H9 (cell line): ENCODE data around the gene TSFM. TPM values are rescaled to one million over a fixed set of nuclear protein-coding genes. Genes with fewer than 3 reads are reported as not detected.

Experiments used
- DNase-seq: peaks from one replicate; pipeline ENCODE4 v3.0.0-alpha.2; 2017
- H2AFZ ChIP-seq: one replicate; pipeline ENCODE4 v1.6.1; 2013; ENCODE audit warnings: mild to moderate bottlenecking, low read length, control low read depth, moderate library complexity
- H2AK5ac ChIP-seq: 2 replicates; pipeline ENCODE4 v1.6.1; 2013; ENCODE audit warnings: low read length, control low read depth, mixed read lengths; ENCODE audit not compliant: insufficient read length
- H2BK120ac ChIP-seq: one replicate; pipeline ENCODE4 v1.6.1; 2013; ENCODE audit warnings: low read depth, mild to moderate bottlenecking, low read length, control low read depth, inconsistent platforms; ENCODE audit not compliant: poor library complexity, severe bottlenecking
- H2BK12ac ChIP-seq: 2 replicates; pipeline ENCODE4 v1.6.1; 2013; ENCODE audit warnings: low read length, control low read depth, mixed read lengths, low read depth; ENCODE audit not compliant: insufficient read length
- H2BK15ac ChIP-seq: 2 replicates; pipeline ENCODE4 v1.6.1; 2013; ENCODE audit warnings: low read depth, low read length, control low read depth
- H2BK20ac ChIP-seq: one replicate; pipeline ENCODE4 v1.6.1; 2013; ENCODE audit warnings: low read depth, mild to moderate bottlenecking, low read length, control low read depth, inconsistent platforms; ENCODE audit not compliant: poor library complexity, severe bottlenecking
- H2BK5ac ChIP-seq: 2 replicates; pipeline ENCODE4 v1.6.1; 2013; ENCODE audit warnings: low read length, control low read depth, mixed read lengths; ENCODE audit not compliant: insufficient read length
- H3K14ac ChIP-seq: 2 replicates; pipeline ENCODE4 v1.6.1; 2013; ENCODE audit warnings: low read length, control low read depth; ENCODE audit not compliant: insufficient read depth
- H3K18ac ChIP-seq: 2 replicates; pipeline ENCODE4 v1.6.1; 2013; ENCODE audit warnings: low read depth, mild to moderate bottlenecking, mixed read lengths, low read length, control low read depth; ENCODE audit not compliant: insufficient read length
- H3K23ac ChIP-seq: 2 replicates; pipeline ENCODE4 v1.6.1; 2013; ENCODE audit warnings: low read length, control low read depth, mixed read lengths, low read depth; ENCODE audit not compliant: insufficient read length
- H3K23me2 ChIP-seq: 2 replicates; pipeline ENCODE4 v1.6.1; 2013; ENCODE audit warnings: low read depth, mild to moderate bottlenecking, mixed read lengths, low read length, control low read depth; ENCODE audit not compliant: insufficient read length, poor library complexity, severe bottlenecking
- H3K27ac ChIP-seq: 2 replicates; pipeline ENCODE4 v1.5.1; 2013; ENCODE audit warnings: low read length, control low read depth, mixed read lengths, low read depth; ENCODE audit not compliant: insufficient read length
- H3K27me3 ChIP-seq: 2 replicates; pipeline ENCODE4 v1.6.1; 2013; ENCODE audit warnings: low read length, control low read depth, inconsistent platforms; ENCODE audit not compliant: insufficient read depth
- H3K4ac ChIP-seq: 2 replicates; pipeline ENCODE4 v1.6.1; 2013; ENCODE audit warnings: low read depth, mild to moderate bottlenecking, control low read depth, inconsistent platforms, low read length, moderate library complexity
- H3K4me1 ChIP-seq: 2 replicates; pipeline ENCODE4 v1.6.1; 2013; ENCODE audit warnings: low read length, control low read depth, inconsistent platforms; ENCODE audit not compliant: insufficient read depth
- H3K4me2 ChIP-seq: 2 replicates; pipeline ENCODE4 v1.6.1; 2013; ENCODE audit warnings: low read length, control low read depth, mixed read lengths; ENCODE audit not compliant: insufficient read length, insufficient read depth
- H3K56ac ChIP-seq: 2 replicates; pipeline ENCODE4 v1.6.1; 2013; ENCODE audit warnings: low read depth, mild to moderate bottlenecking, mixed read lengths, low read length, control low read depth; ENCODE audit not compliant: insufficient read length
- H3K79me1 ChIP-seq: 2 replicates; pipeline ENCODE4 v1.6.1; 2013; ENCODE audit warnings: low read depth, mild to moderate bottlenecking, moderate library complexity, low read length, control low read depth, inconsistent platforms; ENCODE audit not compliant: insufficient read depth, poor library complexity, severe bottlenecking
- H3K79me2 ChIP-seq: 2 replicates; pipeline ENCODE4 v1.6.1; 2013; ENCODE audit warnings: low read length, control low read depth, inconsistent platforms; ENCODE audit not compliant: insufficient read depth
- H3K9ac ChIP-seq: 2 replicates; pipeline ENCODE4 v1.6.1; 2013; ENCODE audit warnings: low read length, control low read depth, mixed read lengths; ENCODE audit not compliant: insufficient read length; ENCODE audit errors: extremely low read depth
- H3K9me3 ChIP-seq: one replicate; pipeline ENCODE4 v1.6.1; 2013; ENCODE audit warnings: low read depth, low read length, inconsistent platforms; ENCODE audit not compliant: control insufficient read depth
- H3T11ph ChIP-seq: one replicate; pipeline ENCODE4 v1.6.1; 2013; ENCODE audit warnings: mild to moderate bottlenecking, low read length, control low read depth, inconsistent platforms
- H4K20me1 ChIP-seq: one replicate; pipeline ENCODE4 v1.6.1; 2013; ENCODE audit not compliant: control insufficient read depth, insufficient read length, insufficient read depth
- H4K5ac ChIP-seq: 2 replicates; pipeline ENCODE4 v1.6.1; 2013; ENCODE audit warnings: low read depth, mild to moderate bottlenecking, mixed read lengths, low read length, control low read depth; ENCODE audit not compliant: insufficient read length
- H4K8ac ChIP-seq: replicated peaks from 2 replicates; pipeline ENCODE4 v1.6.1; 2013; ENCODE audit warnings: low read length, control low read depth, mixed read lengths, low read depth; ENCODE audit not compliant: insufficient read length
- H4K91ac ChIP-seq: 2 replicates; pipeline ENCODE4 v1.6.1; 2013; ENCODE audit warnings: low read depth, mild to moderate bottlenecking, moderate library complexity, mixed read lengths, low read length, control low read depth; ENCODE audit not compliant: insufficient read length
- H3K27ac Mint-ChIP-seq, 3 experiments: 2 replicates in 2 of 3; 3 replicates in 1 of 3; pipeline ENCODE4 v1.8.0; 2020 to 2021; ENCODE audit warnings: mixed read lengths in 3 of 3, mild to moderate bottlenecking in 1 of 3, moderate library complexity in 1 of 3
- H3K27me3 Mint-ChIP-seq: 2 replicates; pipeline ENCODE4 v1.8.0; 2021; ENCODE audit warnings: low read depth, mild to moderate bottlenecking, moderate library complexity, mixed read lengths
- H3K36me3 Mint-ChIP-seq, 3 experiments: 2 replicates in 2 of 3; 3 replicates in 1 of 3; pipeline ENCODE4 v1.8.0; 2020 to 2021; ENCODE audit warnings: low read depth in 3 of 3, mixed read lengths in 3 of 3; ENCODE audit not compliant: insufficient read depth in 1 of 3
- H3K4me1 Mint-ChIP-seq, 2 experiments: 2 replicates each; pipeline ENCODE4 v1.8.0; 2020; ENCODE audit warnings: mixed read lengths in 2 of 2
- H3K4me3 Mint-ChIP-seq, 2 experiments: 2 replicates in 1 of 2; 3 replicates in 1 of 2; pipeline ENCODE4 v1.8.0; 2020 to 2021; ENCODE audit warnings: mild to moderate bottlenecking in 2 of 2, mixed read lengths in 2 of 2, moderate library complexity in 1 of 2
- H3K9me3 Mint-ChIP-seq, 2 experiments: 2 replicates in 1 of 2; 3 replicates in 1 of 2; pipeline ENCODE4 v1.8.0; 2020; ENCODE audit warnings: mild to moderate bottlenecking in 2 of 2, mixed read lengths in 2 of 2, moderate library complexity in 1 of 2
- WGBS: extraction: QIAGEN DNeasy Blood & Tissue Kit; methylation state at CpG from one replicate; pipeline ENCODE4 v1.1.7; 2013; ENCODE audit warnings: missing lambda C conversion rate, low lambda C conversion rate, mixed read lengths; ENCODE audit not compliant: insufficient read length; ENCODE audit errors: extremely low coverage; 5-methylcytosine and 5-hydroxymethylcytosine counted together
- total RNA-seq: library from RNA; stranded (reverse); gene quantifications from 2 replicates; pipeline ENCODE4 v1.2.1, GENCODE V29; 2021
- TF ChIP-seq, protein P1 (sequence below): fragments of 200-600 bp; sonication (generic); conservative IDR thresholded peaks from 3 replicates; pipeline ENCODE4 v1.8.0; 2021; ENCODE audit warnings: antibody characterized with exemption, mild to moderate bottlenecking

TSFM gene
- total RNA-seq, 1 experiment from 2014 or later = 50.2 TPM

DNA sequence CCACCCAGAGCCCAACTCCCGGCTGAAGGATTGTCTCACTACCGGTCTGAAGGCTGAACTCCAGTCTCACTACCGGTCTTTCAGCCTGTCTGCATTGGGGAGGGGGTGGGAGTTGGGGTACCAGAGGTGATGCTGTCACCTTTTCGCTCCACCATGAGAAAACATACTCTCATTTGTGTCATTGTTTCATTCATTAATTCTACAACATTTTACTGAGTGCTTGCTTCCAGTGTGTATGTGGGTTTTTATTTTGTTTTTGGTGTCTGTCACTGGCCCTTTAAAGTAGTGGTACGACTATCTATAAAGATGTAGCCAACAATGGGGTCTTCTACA, 30.0 kb upstream of the TSFM start:
- Histone ChIP-seq H3K4me1 (0 out of 2 replicates have a peak, but pooled peaks cover 7% of the 10 kb centered on the region), H3K18ac (no peak overlapping the region), H3K23ac (no peak overlapping the region), H2BK20ac (no peak overlapping the region), H3K4me2 (peak overlapping the region; percentile 50), H3K27me3 (peaks cover 11% of the 10 kb centered on the region), H2BK120ac (no peak overlapping the region), H3K27ac (no peak overlapping the region), H3K23me2 (peaks cover 17% of the 10 kb centered on the region), H3K79me1 (no peaks in the 10 kb centered on the region), H4K20me1 (no peaks in the 10 kb centered on the region), H3K4ac (no peak overlapping the region), H2AFZ (no peak overlapping the region), H3T11ph (no peak overlapping the region), H2BK15ac (no peak overlapping the region), H2BK12ac (no peak overlapping the region), H3K79me2 (peaks cover 13% of the 10 kb centered on the region; the same call in 1 of the 2 replicates), H3K14ac (no peak overlapping the region), H3K9me3 (no peaks in the 10 kb centered on the region), H4K91ac (no peak overlapping the region), H4K8ac (no peak overlapping the region), H4K5ac (no peak overlapping the region), H2BK5ac (no peak overlapping the region), H3K9ac (no peak overlapping the region), H3K56ac (no peak overlapping the region), H2AK5ac (no peak overlapping the region)
- peak overlapping the region; percentile 96 to 98 for H3K4me3 Mint-ChIP-seq
- peaks cover 43 to 44% of the 10 kb centered on the region in 2 experiments for H3K4me1 Mint-ChIP-seq
- no CpG with 5 or more reads among the region's 5 CpGs for WGBS
- peak overlapping the region in 2 of 3 experiments; percentile 10 to 81; a peak in 2 of 7 replicates for H3K27ac Mint-ChIP-seq
- H3K27me3 Mint-ChIP-seq = peaks cover 23% of the 10 kb centered on the region
- H3K9me3 Mint-ChIP-seq = peaks cover 0 to 2% of the 10 kb centered on the region in 2 experiments; a peak in 2 of 5 replicates
- DNase-seq = no peak
- H3K36me3 Mint-ChIP-seq = peaks cover 30 to 46% (median 39%) of the 10 kb centered on the region in 3 experiments
- TF ChIP-seq, protein P1, sequence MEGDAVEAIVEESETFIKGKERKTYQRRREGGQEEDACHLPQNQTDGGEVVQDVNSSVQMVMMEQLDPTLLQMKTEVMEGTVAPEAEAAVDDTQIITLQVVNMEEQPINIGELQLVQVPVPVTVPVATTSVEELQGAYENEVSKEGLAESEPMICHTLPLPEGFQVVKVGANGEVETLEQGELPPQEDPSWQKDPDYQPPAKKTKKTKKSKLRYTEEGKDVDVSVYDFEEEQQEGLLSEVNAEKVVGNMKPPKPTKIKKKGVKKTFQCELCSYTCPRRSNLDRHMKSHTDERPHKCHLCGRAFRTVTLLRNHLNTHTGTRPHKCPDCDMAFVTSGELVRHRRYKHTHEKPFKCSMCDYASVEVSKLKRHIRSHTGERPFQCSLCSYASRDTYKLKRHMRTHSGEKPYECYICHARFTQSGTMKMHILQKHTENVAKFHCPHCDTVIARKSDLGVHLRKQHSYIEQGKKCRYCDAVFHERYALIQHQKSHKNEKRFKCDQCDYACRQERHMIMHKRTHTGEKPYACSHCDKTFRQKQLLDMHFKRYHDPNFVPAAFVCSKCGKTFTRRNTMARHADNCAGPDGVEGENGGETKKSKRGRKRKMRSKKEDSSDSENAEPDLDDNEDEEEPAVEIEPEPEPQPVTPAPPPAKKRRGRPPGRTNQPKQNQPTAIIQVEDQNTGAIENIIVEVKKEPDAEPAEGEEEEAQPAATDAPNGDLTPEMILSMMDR = no peak
